ENCODE data around the gene MED19.

Gene MED19

DNA sequence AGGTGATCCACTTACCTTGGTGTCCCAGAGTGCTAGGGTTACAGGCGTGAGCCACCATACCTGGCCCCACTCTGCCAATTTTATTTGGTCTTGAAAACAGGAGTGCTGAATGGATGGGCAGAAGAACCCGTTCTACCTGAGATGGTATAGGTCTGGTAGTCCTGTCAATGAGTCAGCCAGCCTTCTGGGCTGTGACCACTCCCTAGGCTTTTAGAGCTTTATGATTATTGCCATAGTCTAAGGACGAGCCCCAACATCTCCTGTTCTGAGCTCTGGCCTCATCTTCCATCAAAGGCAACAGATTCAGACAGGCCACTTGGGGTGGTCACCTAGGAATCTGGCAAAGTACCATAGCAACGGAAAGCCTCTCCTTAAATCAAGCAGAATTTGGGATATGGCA is 32.6 kb downstream of the MED19 start:
- H2AK5ac ChIP-seq (ENCODE audit: low read length), result no peak overlapping the region
- no peak overlapping the region for H3K4me3 ChIP-seq (ENCODE audit: low read depth, low read length)
- no peak overlapping the region for H2BK5ac ChIP-seq (ENCODE audit: low read depth, low read length, poor library complexity)
- DNase-seq, result no peak
- no peaks in the 10 kb centered on the region for H3K79me1 ChIP-seq (ENCODE audit: low read length)
- no peak overlapping the region for H4K91ac ChIP-seq (ENCODE audit: low read depth, low read length)
- no peak overlapping the region for H3K27ac ChIP-seq (ENCODE audit: low read depth, low read length)
- H3K4ac ChIP-seq (ENCODE audit: low read depth, low read length), result peak overlapping the region; percentile 4
- H3K9me3 ChIP-seq (ENCODE audit: insufficient read depth, low read depth, low read length), result no peaks in the 10 kb centered on the region
- H3K27me3 ChIP-seq (ENCODE audit: insufficient read depth, low read length), result no peaks in the 10 kb centered on the region
- peaks cover 0 to 3% of the 10 kb centered on the region in 2 experiments for H3K4me1 ChIP-seq (ENCODE audit: control insufficient read depth in 1 of 2, insufficient read depth in 2 of 2, low read length in 2 of 2)
- H2BK12ac ChIP-seq (ENCODE audit: low read length), result no peak overlapping the region
- no peak overlapping the region for H3K18ac ChIP-seq (ENCODE audit: low read length)
- no peaks in the 10 kb centered on the region for H3K79me2 ChIP-seq (ENCODE audit: control insufficient read depth, insufficient read depth, low read length, poor library complexity)
- no peak overlapping the region for H4K12ac ChIP-seq (ENCODE audit: low read depth, low read length)
- no CpG with 5 or more reads among the region's 4 CpGs for WGBS (ENCODE audit: extremely low coverage, insufficient coverage, insufficient read length)
- H4K8ac ChIP-seq (ENCODE audit: low read depth, low read length), result no peak overlapping the region
- H3K36me3 ChIP-seq (ENCODE audit: control insufficient read depth in 1 of 2, insufficient read depth in 2 of 2, low read length in 2 of 2), result peaks cover 12 to 20% of the 10 kb centered on the region in 2 experiments
- no peak overlapping the region for H3K9ac ChIP-seq (ENCODE audit: low read length)
- H2AFZ ChIP-seq (ENCODE audit: insufficient read depth, low read length, poor library complexity), result no peak overlapping the region
- no peak overlapping the region for H3K14ac ChIP-seq (ENCODE audit: low read length)
- H3K4me2 ChIP-seq (ENCODE audit: low read length), result no peak overlapping the region
- H3K23ac ChIP-seq (ENCODE audit: low read length), result no peak overlapping the region
- no peak overlapping the region for H2BK120ac ChIP-seq (ENCODE audit: insufficient read depth, low read length, poor library complexity)

DNA sequence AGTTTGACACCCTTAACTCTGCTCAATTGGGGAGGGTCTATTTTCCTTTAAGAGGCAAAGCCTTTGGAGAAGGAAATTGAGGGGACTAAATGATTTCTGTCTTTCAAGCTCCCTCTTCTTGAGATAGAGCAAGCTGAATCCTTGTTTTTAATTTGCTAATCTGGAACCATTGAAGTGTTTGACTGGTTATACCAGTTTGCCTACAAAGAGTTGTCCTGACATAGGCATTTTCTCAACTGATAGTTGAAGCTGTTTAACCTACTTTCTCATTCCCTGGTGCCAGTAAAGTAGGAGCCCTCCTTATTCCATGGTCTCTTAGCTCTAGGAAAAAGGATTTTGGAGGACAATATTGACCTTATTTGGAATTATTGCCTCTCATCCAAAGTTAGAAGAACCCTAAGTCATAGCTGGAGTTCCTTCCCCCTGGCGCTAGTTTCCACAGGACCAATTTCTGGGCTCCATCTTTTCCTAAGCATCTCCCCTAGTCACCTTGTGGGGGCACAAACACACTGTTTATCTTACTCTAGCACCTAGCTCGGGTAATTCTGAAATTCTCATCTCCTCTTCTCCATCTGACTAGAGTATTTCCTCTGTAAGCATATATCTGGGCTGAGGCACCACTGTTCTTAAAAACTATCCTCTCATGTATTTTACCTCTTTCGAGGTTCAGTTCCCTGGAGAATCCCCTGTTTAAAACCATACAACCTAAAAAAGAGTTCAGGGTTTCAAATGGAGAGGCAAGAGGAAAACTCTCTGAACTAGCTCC is 36.7 kb downstream of the MED19 start:
- DNase-seq, result peak in 1 of 2 donors; percentile 66
- Histone ChIP-seq H3K9me3 (ENCODE audit: insufficient read depth, low read depth, low read length) (no peaks in the 10 kb centered on the region), H3K18ac (ENCODE audit: low read length) (no peak overlapping the region), H3K4me3 (ENCODE audit: low read depth, low read length) (no peak overlapping the region), H3K79me1 (ENCODE audit: low read length) (no peaks in the 10 kb centered on the region), H2BK120ac (ENCODE audit: insufficient read depth, low read length, poor library complexity) (no peak overlapping the region), H3K27me3 (ENCODE audit: insufficient read depth, low read length) (no peaks in the 10 kb centered on the region), H3K79me2 (ENCODE audit: control insufficient read depth, insufficient read depth, low read length, poor library complexity) (peaks cover 2% of the 10 kb centered on the region), H2AK5ac (ENCODE audit: low read length) (no peak overlapping the region), H2BK5ac (ENCODE audit: low read depth, low read length, poor library complexity) (no peak overlapping the region), H3K4me1 (ENCODE audit: control insufficient read depth in 1 of 2, insufficient read depth in 2 of 2, low read length in 2 of 2) (peaks cover 2 to 3% of the 10 kb centered on the region in 2 experiments), H3K23ac (ENCODE audit: low read length) (no peak overlapping the region), H4K8ac (ENCODE audit: low read depth, low read length) (no peak overlapping the region), H3K36me3 (ENCODE audit: control insufficient read depth in 1 of 2, insufficient read depth in 2 of 2, low read length in 2 of 2) (peaks cover 12 to 23% of the 10 kb centered on the region in 2 experiments), H3K14ac (ENCODE audit: low read length) (no peak overlapping the region), H2BK12ac (ENCODE audit: low read length) (no peak overlapping the region), H2AFZ (ENCODE audit: insufficient read depth, low read length, poor library complexity) (no peak overlapping the region), H3K9ac (ENCODE audit: low read length) (no peak overlapping the region), H3K4me2 (ENCODE audit: low read length) (peak overlapping the region; percentile 10), H4K91ac (ENCODE audit: low read depth, low read length) (no peak overlapping the region), H3K27ac (ENCODE audit: low read depth, low read length) (peak overlapping the region; percentile 48), H4K12ac (ENCODE audit: low read depth, low read length) (no peak overlapping the region), H3K4ac (ENCODE audit: low read depth, low read length) (peak overlapping the region; percentile 52)
- no CpG with 5 or more reads among the region's 3 CpGs for WGBS (ENCODE audit: extremely low coverage, insufficient coverage, insufficient read length)

DNA sequence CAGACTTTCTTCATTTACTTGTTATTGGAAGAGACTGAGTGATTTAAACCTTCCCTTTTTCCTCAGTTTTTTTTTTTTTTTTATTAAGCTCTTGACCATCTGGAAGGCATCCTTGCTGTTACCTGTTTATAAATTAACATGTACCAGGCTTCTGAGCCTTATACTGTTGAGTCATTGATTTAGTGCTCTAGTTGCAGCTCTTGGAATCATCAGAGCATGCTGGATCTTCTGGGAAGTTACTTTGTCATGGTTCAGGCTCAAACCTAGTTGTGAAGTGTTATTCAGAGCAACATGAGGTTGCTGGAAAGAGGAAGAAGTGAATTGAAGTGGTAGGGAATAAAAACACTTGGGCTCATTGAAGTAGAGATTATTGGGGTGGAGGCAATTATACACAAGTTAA is 37.8 kb downstream of the MED19 start:
- H4K8ac ChIP-seq (ENCODE audit: low read depth, low read length), result no peak overlapping the region
- no peak overlapping the region for H2BK12ac ChIP-seq (ENCODE audit: low read length)
- H3K27ac ChIP-seq (ENCODE audit: low read depth, low read length), result peak overlapping the region; percentile 27
- no peak overlapping the region for H2AK5ac ChIP-seq (ENCODE audit: low read length)
- H3K79me1 ChIP-seq (ENCODE audit: low read length), result peaks cover 3% of the 10 kb centered on the region
- H2BK5ac ChIP-seq (ENCODE audit: low read depth, low read length, poor library complexity), result no peak overlapping the region
- no peak overlapping the region for H3K23ac ChIP-seq (ENCODE audit: low read length)
- no peak overlapping the region for H2AFZ ChIP-seq (ENCODE audit: insufficient read depth, low read length, poor library complexity)
- no peak overlapping the region for H4K91ac ChIP-seq (ENCODE audit: low read depth, low read length)
- H3K4me1 ChIP-seq (ENCODE audit: control insufficient read depth in 1 of 2, insufficient read depth in 2 of 2, low read length in 2 of 2), result peaks cover 4 to 6% of the 10 kb centered on the region in 2 experiments
- H4K12ac ChIP-seq (ENCODE audit: low read depth, low read length), result no peak overlapping the region
- H3K4ac ChIP-seq (ENCODE audit: low read depth, low read length), result no peak overlapping the region
- no peak overlapping the region for H3K4me3 ChIP-seq (ENCODE audit: low read depth, low read length)
- H3K18ac ChIP-seq (ENCODE audit: low read length), result no peak overlapping the region
- H3K4me2 ChIP-seq (ENCODE audit: low read length), result no peak overlapping the region
- H3K14ac ChIP-seq (ENCODE audit: low read length), result no peak overlapping the region
- H2BK120ac ChIP-seq (ENCODE audit: insufficient read depth, low read length, poor library complexity), result no peak overlapping the region
- no peak for DNase-seq
- peaks cover 12 to 23% of the 10 kb centered on the region in 2 experiments for H3K36me3 ChIP-seq (ENCODE audit: control insufficient read depth in 1 of 2, insufficient read depth in 2 of 2, low read length in 2 of 2)
- peaks cover 8% of the 10 kb centered on the region for H3K79me2 ChIP-seq (ENCODE audit: control insufficient read depth, insufficient read depth, low read length, poor library complexity)
- no peak overlapping the region for H3K9ac ChIP-seq (ENCODE audit: low read length)
- no peaks in the 10 kb centered on the region for H3K9me3 ChIP-seq (ENCODE audit: insufficient read depth, low read depth, low read length)
- no peaks in the 10 kb centered on the region for H3K27me3 ChIP-seq (ENCODE audit: insufficient read depth, low read length)

DNA sequence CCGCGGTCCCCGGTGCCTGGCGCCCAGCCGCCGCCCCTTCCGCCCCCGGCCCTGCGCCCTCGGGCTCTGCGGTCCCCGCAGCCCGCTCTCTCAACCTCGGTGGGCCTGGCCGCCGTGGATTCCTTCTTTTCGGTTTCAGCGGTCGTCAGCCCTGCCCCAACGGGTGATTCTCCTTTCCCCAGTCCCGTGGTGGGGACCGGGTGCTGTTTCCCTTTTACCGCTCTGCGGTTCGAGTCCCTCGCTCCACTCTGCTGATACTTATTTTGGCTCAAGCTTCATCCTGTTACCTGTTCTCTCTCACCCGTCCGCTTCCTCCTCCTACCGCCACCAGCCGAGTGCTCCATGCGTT is 43.6 kb downstream of the MED19 start:
- peak overlapping the region; percentile 87 for H3K14ac ChIP-seq (ENCODE audit: low read length)
- no CpG with 5 or more reads among the region's 31 CpGs for WGBS (ENCODE audit: extremely low coverage, insufficient coverage, insufficient read length)
- peaks cover 4% of the 10 kb centered on the region in 2 experiments for H3K4me1 ChIP-seq (ENCODE audit: control insufficient read depth in 1 of 2, insufficient read depth in 2 of 2, low read length in 2 of 2)
- no peak overlapping the region for H3K23ac ChIP-seq (ENCODE audit: low read length)
- H2BK120ac ChIP-seq (ENCODE audit: insufficient read depth, low read length, poor library complexity), result peak overlapping the region; percentile 66
- H2BK12ac ChIP-seq (ENCODE audit: low read length), result no peak overlapping the region
- H2AFZ ChIP-seq (ENCODE audit: insufficient read depth, low read length, poor library complexity), result peak overlapping the region; percentile 74
- H4K8ac ChIP-seq (ENCODE audit: low read depth, low read length), result peak overlapping the region; percentile 95
- H2BK5ac ChIP-seq (ENCODE audit: low read depth, low read length, poor library complexity), result peak overlapping the region; percentile 66
- peaks cover 21% of the 10 kb centered on the region for H3K79me2 ChIP-seq (ENCODE audit: control insufficient read depth, insufficient read depth, low read length, poor library complexity)
- H3K27me3 ChIP-seq (ENCODE audit: insufficient read depth, low read length), result no peaks in the 10 kb centered on the region
- peak overlapping the region; percentile 85 for H4K91ac ChIP-seq (ENCODE audit: low read depth, low read length)
- H3K4me3 ChIP-seq (ENCODE audit: low read depth, low read length), result peak overlapping the region; percentile 95
- H3K9me3 ChIP-seq (ENCODE audit: insufficient read depth, low read depth, low read length), result no peaks in the 10 kb centered on the region
- H3K36me3 ChIP-seq (ENCODE audit: control insufficient read depth in 1 of 2, insufficient read depth in 2 of 2, low read length in 2 of 2), result peaks cover 4 to 12% of the 10 kb centered on the region in 2 experiments
- peaks cover 19% of the 10 kb centered on the region for H3K79me1 ChIP-seq (ENCODE audit: low read length)
- H2AK5ac ChIP-seq (ENCODE audit: low read length), result no peak overlapping the region
- peak overlapping the region; percentile 92 for H3K18ac ChIP-seq (ENCODE audit: low read length)
- peak overlapping the region; percentile 85 for H4K12ac ChIP-seq (ENCODE audit: low read depth, low read length)
- H3K27ac ChIP-seq (ENCODE audit: low read depth, low read length), result peak overlapping the region; percentile 93
- DNase-seq, result peak in 1 of 2 donors; percentile 47
- peak overlapping the region; percentile 73 for H3K4me2 ChIP-seq (ENCODE audit: low read length)
- peak overlapping the region; percentile 98 for H3K9ac ChIP-seq (ENCODE audit: low read length)
- peak overlapping the region; percentile 22 for H3K4ac ChIP-seq (ENCODE audit: low read depth, low read length)
